GM23248 (cell line): ENCODE results near the gene M1AP.
A peak's percentile ranks its signal among the peaks of the same experiment; 100 is the strongest.

Experiments used
- EZH2 ChIP-seq: fragments of 200-600 bp; sonication (generic); IDR thresholded peaks from 2 replicates; pipeline ENCODE4 v1.6.1; 2018; ENCODE audit warnings: antibody characterized with exemption, mild to moderate bottlenecking; ENCODE audit not compliant: insufficient read depth, poor library complexity, severe bottlenecking
- EZH2phosphoT487 ChIP-seq: fragments of 200-600 bp; sonication (generic); IDR thresholded peaks from 2 replicates; pipeline ENCODE4 v1.6.1; 2018; ENCODE audit warnings: antibody characterized with exemption, moderate library complexity, mild to moderate bottlenecking, low read depth; ENCODE audit not compliant: insufficient read depth

DNA sequence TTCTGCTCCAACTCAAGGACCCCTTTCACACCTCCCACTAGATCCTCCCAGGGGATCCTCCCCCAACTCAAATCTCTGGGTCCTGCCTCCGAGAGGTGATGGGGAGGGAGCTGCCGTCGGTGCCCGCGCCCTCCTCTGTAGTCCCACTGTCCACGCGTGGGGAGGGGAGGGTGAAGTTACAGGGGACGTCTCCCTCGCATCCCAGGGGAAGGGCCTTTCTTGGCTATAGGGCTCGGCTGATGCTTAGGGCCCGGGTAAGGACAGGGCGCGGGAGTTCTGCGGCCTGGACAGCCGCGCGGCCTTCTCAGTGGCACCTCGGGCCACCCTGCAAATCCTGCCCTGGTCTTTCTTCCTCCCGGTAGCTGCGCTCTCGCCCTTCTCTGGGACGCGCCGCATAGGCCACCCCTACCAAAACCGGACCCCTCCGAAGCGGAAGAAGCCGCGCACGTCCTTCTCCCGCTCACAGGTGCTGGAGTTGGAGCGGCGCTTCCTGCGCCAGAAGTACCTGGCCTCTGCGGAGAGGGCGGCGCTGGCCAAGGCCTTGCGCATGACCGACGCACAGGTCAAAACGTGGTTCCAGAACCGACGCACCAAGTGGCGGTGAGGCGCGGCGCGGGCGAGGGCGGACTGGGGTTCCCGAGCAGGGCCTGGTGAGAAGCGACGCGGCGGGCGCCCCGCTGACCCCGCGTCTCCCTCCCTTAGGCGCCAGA lies 132.7 kb downstream of the M1AP start:
- TF ChIP-seq EZH2 (peak; percentile 59), EZH2phosphoT487 (0 out of 2 replicates have a peak, but pooled peaks have one; percentile 23)
